PC-9 (cell line): ENCODE data around the gene AGO1. TPM values are rescaled to one million over a fixed set of nuclear protein-coding genes. Genes with fewer than 3 reads are reported as not detected.

Source experiments
- BruUV-seq: library from RNA; stranded (reverse); fragments of 400-500 nt; replicated peaks from 2 replicates; lab custom pipeline; 2021; lab: Mats Ljungman, UMichigan
- CTCF ChIA-PET: fragments of 300-600 bp; sonication (Branson Sonifier 250); formaldehyde crosslinking; loops from one replicate; lab custom pipeline; 2022; ENCODE audit warnings: antibody characterized with exemption; lab: Charles Lee
- POLR2A ChIA-PET: fragments of 300-600 bp; sonication (Branson Sonifier 250); formaldehyde crosslinking; loops from one replicate; lab custom pipeline; 2022; ENCODE audit warnings: antibody characterized with exemption; ENCODE audit not compliant: unreplicated experiment; lab: Charles Lee
- DNase-seq, 2 experiments: peaks; one replicate each; pipeline versions ENCODE4 v3.0.0 to v3.0.0-alpha.2; 2015 to 2022; ENCODE audit warnings: mixed read lengths in 1 of 2
- H2AFZ ChIP-seq: fragments of 200-600 bp; sonication (generic); 2 replicates; pipeline ENCODE4 v1.8.1; 2017; ENCODE audit warnings: antibody characterized with exemption
- H3F3A ChIP-seq: fragments of 200-600 bp; sonication (generic); 2 replicates; pipeline ENCODE4 v1.8.1; 2017; ENCODE audit warnings: antibody characterized with exemption, mild to moderate bottlenecking, low read depth; ENCODE audit not compliant: insufficient read depth
- H3K27ac ChIP-seq: fragments of 200-600 bp; sonication (generic); 2 replicates; pipeline ENCODE4 v1.6.1; 2016; ENCODE audit warnings: mixed run types
- H3K27me3 ChIP-seq: fragments of 200-600 bp; sonication (generic); 2 replicates; pipeline ENCODE4 v1.6.1; 2016; ENCODE audit warnings: low read depth, mixed run types; ENCODE audit not compliant: insufficient read depth
- H3K36me3 ChIP-seq: fragments of 200-600 bp; sonication (generic); 2 replicates; pipeline ENCODE4 v1.6.1; 2016; ENCODE audit warnings: low read depth, mixed run types
- H3K4me1 ChIP-seq: fragments of 200-600 bp; sonication (generic); replicated peaks from 2 replicates; pipeline ENCODE4 v1.6.1; 2016; ENCODE audit warnings: mixed run types; ENCODE audit not compliant: insufficient read depth
- H3K4me2 ChIP-seq: fragments of 200-600 bp; sonication (generic); 2 replicates; pipeline ENCODE4 v1.6.1; 2017; ENCODE audit warnings: mixed run types
- H3K4me3 ChIP-seq: fragments of 200-600 bp; sonication (generic); 2 replicates; pipeline ENCODE4 v1.6.1; 2016; ENCODE audit warnings: mixed run types
- H3K79me2 ChIP-seq: fragments of 200-600 bp; sonication (generic); 2 replicates; pipeline ENCODE4 v1.6.1; 2017; ENCODE audit warnings: low read depth, mixed run types
- H3K9me2 ChIP-seq: fragments of 200-600 bp; sonication (generic); 2 replicates; pipeline ENCODE4 v1.8.1; 2017; ENCODE audit warnings: mild to moderate bottlenecking; ENCODE audit not compliant: insufficient read depth
- H3K9me3 ChIP-seq: fragments of 200-600 bp; sonication (generic); 2 replicates; pipeline ENCODE4 v1.8.1; 2016; ENCODE audit warnings: low read depth; ENCODE audit not compliant: insufficient read depth
- H4K20me1 ChIP-seq: fragments of 200-600 bp; sonication (generic); 2 replicates; pipeline ENCODE4 v1.8.1; 2017; ENCODE audit not compliant: insufficient read depth
- EZH2 ChIP-seq: fragments of 200-600 bp; sonication (generic); IDR thresholded peaks from 2 replicates; pipeline ENCODE4 v1.8.0; 2017; ENCODE audit warnings: antibody characterized with exemption, low read depth
- intact Hi-C: fragments of 100-400 bp; cut with micrococcal nuclease; formaldehyde crosslinking; loops from one replicate; pipeline ENCODE4 v1.10.0; 2022; ENCODE audit not compliant: unreplicated experiment
- total RNA-seq: library from RNA; stranded (reverse); gene quantifications from 2 replicates; pipeline ENCODE4 v1.2.3, GENCODE V29; 2021
- TF ChIP-seq, protein P1 (sequence below): fragments of 200-600 bp; sonication (generic); conservative IDR thresholded peaks from 2 replicates; pipeline ENCODE4 v1.6.1; 2017; ENCODE audit warnings: mixed run types, antibody characterized with exemption, mild to moderate bottlenecking, moderate library complexity

AGO1 gene
- total RNA-seq, 1 experiment from 2014 or later, result 66.0 TPM

DNA sequence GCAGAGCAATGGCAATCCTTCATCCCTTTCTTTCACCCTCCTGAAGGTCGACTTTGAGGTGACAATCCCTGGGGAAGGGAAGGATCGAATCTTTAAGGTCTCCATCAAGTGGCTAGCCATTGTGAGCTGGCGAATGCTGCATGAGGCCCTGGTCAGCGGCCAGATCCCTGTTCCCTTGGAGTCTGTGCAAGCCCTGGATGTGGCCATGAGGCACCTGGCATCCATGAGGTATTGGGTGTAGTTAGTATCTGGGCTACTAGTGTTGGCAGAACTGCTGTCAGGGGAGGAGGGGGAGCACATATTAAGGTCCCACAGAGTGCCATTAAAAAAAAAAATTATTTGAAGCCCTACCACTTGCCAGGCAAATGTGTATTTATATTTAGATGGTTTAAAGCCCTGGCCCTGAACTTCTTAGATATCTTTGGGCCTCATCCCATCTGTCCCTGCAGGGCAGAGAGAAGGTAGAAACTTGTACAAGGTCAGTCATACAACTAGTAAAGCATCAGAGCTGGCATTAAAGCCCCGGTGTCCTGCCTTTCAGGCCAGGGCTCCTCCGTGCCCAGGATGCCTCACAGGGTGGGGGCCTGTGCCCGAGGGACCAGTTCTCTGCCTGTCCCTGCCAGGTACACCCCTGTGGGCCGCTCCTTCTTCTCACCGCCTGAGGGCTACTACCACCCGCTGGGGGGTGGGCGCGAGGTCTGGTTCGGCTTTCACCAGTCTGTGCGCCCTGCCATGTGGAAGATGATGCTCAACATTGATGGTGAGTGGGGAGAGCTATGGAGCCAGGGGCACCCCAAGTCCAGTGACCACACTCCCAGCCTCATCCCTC lies 10.3 kb downstream of the AGO1 start:
- no peak overlapping the region for H3K27ac ChIP-seq
- POLR2A ChIA-PET, result no interaction called here
- H4K20me1 ChIP-seq, result no peaks in the 10 kb centered on the region
- no TSS peak for BruUV-seq
- TF ChIP-seq, protein P1, sequence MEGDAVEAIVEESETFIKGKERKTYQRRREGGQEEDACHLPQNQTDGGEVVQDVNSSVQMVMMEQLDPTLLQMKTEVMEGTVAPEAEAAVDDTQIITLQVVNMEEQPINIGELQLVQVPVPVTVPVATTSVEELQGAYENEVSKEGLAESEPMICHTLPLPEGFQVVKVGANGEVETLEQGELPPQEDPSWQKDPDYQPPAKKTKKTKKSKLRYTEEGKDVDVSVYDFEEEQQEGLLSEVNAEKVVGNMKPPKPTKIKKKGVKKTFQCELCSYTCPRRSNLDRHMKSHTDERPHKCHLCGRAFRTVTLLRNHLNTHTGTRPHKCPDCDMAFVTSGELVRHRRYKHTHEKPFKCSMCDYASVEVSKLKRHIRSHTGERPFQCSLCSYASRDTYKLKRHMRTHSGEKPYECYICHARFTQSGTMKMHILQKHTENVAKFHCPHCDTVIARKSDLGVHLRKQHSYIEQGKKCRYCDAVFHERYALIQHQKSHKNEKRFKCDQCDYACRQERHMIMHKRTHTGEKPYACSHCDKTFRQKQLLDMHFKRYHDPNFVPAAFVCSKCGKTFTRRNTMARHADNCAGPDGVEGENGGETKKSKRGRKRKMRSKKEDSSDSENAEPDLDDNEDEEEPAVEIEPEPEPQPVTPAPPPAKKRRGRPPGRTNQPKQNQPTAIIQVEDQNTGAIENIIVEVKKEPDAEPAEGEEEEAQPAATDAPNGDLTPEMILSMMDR, result no peak
- TF ChIP-seq EZH2, result no peak
- intact Hi-C loops, result no loop called here
- peaks cover 28% of the 10 kb centered on the region for H3K36me3 ChIP-seq
- DNase-seq, result no peak
- no peaks in the 10 kb centered on the region for H3F3A ChIP-seq
- no peak overlapping the region for H3K4me2 ChIP-seq
- no peaks in the 10 kb centered on the region for H3K4me1 ChIP-seq
- H3K9me3 ChIP-seq, result no peaks in the 10 kb centered on the region
- no peaks in the 10 kb centered on the region for H3K27me3 ChIP-seq
- H2AFZ ChIP-seq, result no peak overlapping the region
- H3K79me2 ChIP-seq, result no peaks in the 10 kb centered on the region
- CTCF ChIA-PET, result interaction anchor here (0.5 kb wide), 1 partner anchor 9 kb away, joined by 17 read pairs; no protein-coding TSS in a partner anchor
- no peaks in the 10 kb centered on the region for H3K9me2 ChIP-seq
- no peak overlapping the region for H3K4me3 ChIP-seq

GRCh38 chr1:35894183-35894582 lies 11.2 kb downstream of the AGO1 start:
- H3K36me3 ChIP-seq, result peaks cover 36% of the 10 kb centered on the region
- ChIA-PET CTCF (no interaction called here), POLR2A (no interaction called here)
- H2AFZ ChIP-seq, result no peak overlapping the region
- H4K20me1 ChIP-seq, result no peaks in the 10 kb centered on the region
- intact Hi-C loops, result no loop called here
- no peaks in the 10 kb centered on the region for H3K9me3 ChIP-seq
- H3K27ac ChIP-seq, result no peak overlapping the region
- no peaks in the 10 kb centered on the region for H3K9me2 ChIP-seq
- H3K79me2 ChIP-seq, result no peaks in the 10 kb centered on the region
- no peak overlapping the region for H3K4me2 ChIP-seq
- TF ChIP-seq EZH2, result no peak
- TF ChIP-seq, protein P1, result no peak
- H3K4me3 ChIP-seq, result no peak overlapping the region
- DNase-seq, result no peak
- H3K27me3 ChIP-seq, result no peaks in the 10 kb centered on the region
- no peaks in the 10 kb centered on the region for H3F3A ChIP-seq
- BruUV-seq, result no TSS peak
- H3K4me1 ChIP-seq, result no peaks in the 10 kb centered on the region

GRCh38 chr1:35894656-35895055 lies 11.6 kb downstream of the AGO1 start:
- no peaks in the 10 kb centered on the region for H3K9me3 ChIP-seq
- ChIA-PET POLR2A (no interaction called here), CTCF (no interaction called here)
- no peaks in the 10 kb centered on the region for H3K9me2 ChIP-seq
- 0 out of 2 replicates have a peak, but pooled peaks cover 3% of the 10 kb centered on the region for H3F3A ChIP-seq
- no peak overlapping the region for H3K27ac ChIP-seq
- H3K4me2 ChIP-seq, result no peak overlapping the region
- TF ChIP-seq EZH2, result no peak
- TF ChIP-seq, protein P1, result no peak
- H3K79me2 ChIP-seq, result no peaks in the 10 kb centered on the region
- no peak for DNase-seq
- H3K4me3 ChIP-seq, result no peak overlapping the region
- BruUV-seq, result no TSS peak
- H4K20me1 ChIP-seq, result no peaks in the 10 kb centered on the region
- no peak overlapping the region for H2AFZ ChIP-seq
- no peaks in the 10 kb centered on the region for H3K4me1 ChIP-seq
- intact Hi-C loops, result no loop called here
- peaks cover 40% of the 10 kb centered on the region for H3K36me3 ChIP-seq
- no peaks in the 10 kb centered on the region for H3K27me3 ChIP-seq
